ENCODE results near the gene NFS1.

- TF ChIP-seq, protein P1, sequence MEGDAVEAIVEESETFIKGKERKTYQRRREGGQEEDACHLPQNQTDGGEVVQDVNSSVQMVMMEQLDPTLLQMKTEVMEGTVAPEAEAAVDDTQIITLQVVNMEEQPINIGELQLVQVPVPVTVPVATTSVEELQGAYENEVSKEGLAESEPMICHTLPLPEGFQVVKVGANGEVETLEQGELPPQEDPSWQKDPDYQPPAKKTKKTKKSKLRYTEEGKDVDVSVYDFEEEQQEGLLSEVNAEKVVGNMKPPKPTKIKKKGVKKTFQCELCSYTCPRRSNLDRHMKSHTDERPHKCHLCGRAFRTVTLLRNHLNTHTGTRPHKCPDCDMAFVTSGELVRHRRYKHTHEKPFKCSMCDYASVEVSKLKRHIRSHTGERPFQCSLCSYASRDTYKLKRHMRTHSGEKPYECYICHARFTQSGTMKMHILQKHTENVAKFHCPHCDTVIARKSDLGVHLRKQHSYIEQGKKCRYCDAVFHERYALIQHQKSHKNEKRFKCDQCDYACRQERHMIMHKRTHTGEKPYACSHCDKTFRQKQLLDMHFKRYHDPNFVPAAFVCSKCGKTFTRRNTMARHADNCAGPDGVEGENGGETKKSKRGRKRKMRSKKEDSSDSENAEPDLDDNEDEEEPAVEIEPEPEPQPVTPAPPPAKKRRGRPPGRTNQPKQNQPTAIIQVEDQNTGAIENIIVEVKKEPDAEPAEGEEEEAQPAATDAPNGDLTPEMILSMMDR (IDR thresholded peaks at IDR 0.05) = no peak
- TF ChIP-seq EP300 (IDR thresholded peaks at IDR 0.05) = no peak
- no peak for TF ChIP-seq POLR2A (IDR thresholded peaks at IDR 0.05)
- TF ChIP-seq POLR2AphosphoS5 (IDR thresholded peaks at IDR 0.05) = no peak
Observed at GRCh38 chr20:35734374-35734773, 35.2 kb upstream of the NFS1 start.
